NK-92 (cell line): Measurements from ENCODE around the gene ICOS.

Experiments used
- DNase-seq: peaks from one replicate; lab custom pipeline; 2025; ENCODE audit not compliant: unreplicated experiment; lab: John Stamatoyannopoulos, UW

The ICOS gene, protein sequence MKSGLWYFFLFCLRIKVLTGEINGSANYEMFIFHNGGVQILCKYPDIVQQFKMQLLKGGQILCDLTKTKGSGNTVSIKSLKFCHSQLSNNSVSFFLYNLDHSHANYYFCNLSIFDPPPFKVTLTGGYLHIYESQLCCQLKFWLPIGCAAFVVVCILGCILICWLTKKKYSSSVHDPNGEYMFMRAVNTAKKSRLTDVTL

GRCh38 chr2:203936535-203936934 lies at the start of gene ICOS:
Gene ICOS, plus strand, starts transcription at chr2:203936763. Its CDS starts 52 bp downstream, at chr2:203936815.
- no peak for DNase-seq

DNA sequence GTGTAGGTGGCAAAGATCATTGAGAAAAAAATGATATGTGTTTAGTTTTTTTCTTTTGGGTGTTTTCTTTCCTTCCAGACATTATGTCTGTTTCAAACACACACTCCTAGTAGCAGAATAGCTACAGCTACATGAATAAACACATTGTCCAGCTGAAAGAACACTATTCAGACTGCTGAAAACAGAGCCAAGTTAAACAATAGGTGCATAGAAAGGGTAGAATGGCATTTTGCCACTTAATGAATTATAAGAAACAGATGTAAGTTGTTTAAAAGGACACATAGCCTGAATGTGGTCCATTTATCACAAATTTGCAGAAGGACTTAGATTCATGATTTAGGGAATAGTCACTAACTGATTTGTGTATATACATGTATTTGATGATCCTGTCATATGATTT lies 48.9 kb upstream of the ICOS start:
- no peak for DNase-seq

GRCh38 chr2:203889542-203889941 lies 47.0 kb upstream of the ICOS start:
- DNase-seq: no peak

DNA sequence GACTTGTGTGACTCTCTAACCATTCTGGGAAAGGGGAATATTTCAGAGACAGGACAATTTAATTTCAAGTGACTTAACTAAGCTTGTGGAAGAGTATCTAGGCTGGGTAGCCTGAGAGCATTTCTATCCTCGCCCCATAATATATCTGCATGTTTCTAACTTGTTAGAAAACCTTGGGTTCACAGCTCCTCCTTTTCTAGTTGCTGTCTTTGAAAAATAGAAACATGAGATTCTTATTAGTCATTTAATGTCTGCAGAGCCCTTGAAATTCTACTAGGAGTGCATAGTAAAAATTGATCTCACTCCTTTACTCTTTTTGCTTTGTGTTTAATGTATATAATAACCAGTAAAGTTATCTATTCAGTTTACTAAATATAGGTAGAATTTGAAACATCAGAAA lies 46.6 kb upstream of the ICOS start:
- DNase-seq: no peak

DNA sequence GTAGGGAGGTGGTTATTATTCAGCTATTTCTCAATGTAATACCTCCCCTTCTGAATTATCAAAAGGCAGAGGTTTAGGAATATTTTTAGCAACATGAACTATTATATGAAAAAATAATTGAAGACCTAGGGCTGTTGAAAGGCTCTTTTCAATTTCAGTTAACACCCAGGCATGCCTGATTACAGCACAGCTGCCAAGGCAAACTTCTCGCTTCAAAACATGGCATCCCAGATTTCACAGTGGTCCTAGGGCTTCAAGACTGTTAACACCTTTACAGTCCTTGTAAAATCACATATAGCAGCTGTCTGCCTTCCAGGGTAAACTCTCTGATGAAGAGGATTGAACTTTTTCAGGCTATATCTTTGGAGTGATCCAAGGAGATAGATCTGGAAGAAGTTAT lies 45.8 kb upstream of the ICOS start:
- no peak for DNase-seq

GRCh38 chr2:203891474-203891873 lies 45.1 kb upstream of the ICOS start:
- DNase-seq: no peak

DNA sequence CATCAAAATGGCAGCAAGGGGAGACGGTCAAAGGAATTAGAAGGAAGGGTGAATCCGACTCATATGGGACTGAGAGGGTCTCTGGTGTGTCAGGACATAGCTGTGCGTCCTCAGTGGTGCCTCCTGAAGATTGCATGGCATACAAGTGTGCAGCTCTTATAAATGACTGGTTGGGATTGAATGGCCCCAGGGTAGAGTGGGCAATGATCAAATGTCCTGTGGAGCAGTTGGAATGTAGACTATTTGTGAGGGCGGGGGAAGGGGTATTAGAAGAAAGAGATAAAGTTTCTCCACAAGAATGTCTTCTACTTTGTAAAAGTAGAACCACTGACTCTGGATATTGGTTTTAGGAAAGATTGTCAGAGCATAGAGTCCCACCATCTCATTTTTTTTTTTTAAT lies 44.4 kb upstream of the ICOS start:
- DNase-seq: no peak

DNA sequence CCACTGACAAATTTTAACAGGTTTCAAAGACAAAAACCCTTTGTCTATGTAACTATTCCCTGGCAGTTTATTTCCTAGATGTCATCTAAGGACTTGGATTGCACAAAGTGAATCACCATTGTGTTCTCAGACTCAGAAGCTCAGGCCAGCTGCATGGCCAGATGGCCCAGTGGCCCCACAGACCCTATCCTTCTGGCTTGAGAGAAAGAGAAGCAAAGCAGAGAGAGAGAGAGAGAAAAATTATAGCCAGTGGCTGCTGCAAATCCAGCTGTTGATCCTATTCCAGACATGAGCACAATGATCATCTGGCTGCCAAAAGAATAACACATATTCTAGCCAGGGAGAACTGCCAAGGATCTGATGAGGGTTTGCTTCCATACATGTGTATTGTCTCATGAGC lies 43.2 kb upstream of the ICOS start:
- no peak for DNase-seq

DNA sequence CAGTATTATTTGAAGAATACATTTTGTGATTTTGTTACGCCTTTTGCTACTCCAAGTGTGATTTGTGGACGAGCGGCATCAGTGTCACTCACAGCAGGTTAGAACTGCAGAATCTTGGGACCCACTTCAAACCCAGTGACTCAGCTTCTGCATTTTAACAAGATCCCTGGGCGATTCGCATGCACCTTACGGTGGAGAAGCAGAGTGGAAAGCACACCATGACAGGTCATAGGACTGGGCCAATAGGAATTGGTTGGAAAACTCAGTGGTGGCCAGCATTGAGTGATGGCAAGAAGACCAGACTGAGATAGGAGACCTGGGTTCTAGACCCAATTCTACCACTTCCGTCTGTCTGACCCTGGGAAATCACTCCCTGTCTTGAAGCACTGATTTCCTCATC lies 42.7 kb upstream of the ICOS start:
- DNase-seq: no peak

- DNase-seq: no peak
Observed at GRCh38 chr2:203894262-203894661, 42.3 kb upstream of the ICOS start.

DNA sequence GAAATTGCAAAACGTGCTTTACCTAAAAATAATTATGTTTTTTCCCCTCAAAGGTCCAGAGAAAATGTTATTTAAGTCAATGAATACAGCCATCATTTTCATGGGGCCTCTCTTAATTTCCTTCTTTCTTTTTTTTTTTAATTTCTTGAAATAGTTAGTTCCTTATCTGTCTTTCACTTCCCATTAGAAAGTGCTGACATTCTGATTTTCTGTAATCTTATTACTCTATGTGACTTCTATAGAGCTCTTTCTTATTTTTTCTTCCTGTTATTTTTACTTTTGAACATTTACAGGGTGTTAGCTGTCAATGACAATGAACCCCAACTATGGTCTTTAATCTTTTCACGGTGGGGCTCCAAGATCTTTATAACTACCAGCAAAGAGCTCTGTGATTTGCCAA lies 39.0 kb upstream of the ICOS start:
- no peak for DNase-seq

- no peak for DNase-seq
Observed at GRCh38 chr2:203898657-203899056, 37.9 kb upstream of the ICOS start.

DNA sequence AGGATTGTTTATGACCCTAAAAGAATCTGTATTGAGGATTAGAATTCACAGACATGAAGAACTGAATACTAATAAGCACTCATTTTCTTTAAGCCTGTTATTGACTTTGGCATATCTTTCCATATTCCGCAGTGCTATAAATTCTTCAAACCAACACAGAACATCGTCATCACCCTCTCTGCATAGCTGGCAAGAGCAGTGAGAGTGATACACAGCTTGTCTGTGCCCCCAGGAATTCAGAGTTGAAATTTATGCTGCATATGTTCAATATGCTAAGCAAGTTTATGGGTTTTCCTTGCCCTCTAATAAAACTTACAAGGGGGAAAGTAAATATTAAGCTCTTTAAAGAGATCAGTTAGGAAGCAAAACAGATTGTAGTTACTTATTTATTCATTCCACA lies 36.3 kb upstream of the ICOS start:
- no peak for DNase-seq

- no peak for DNase-seq
Observed at GRCh38 chr2:203904022-203904421, 32.5 kb upstream of the ICOS start.

- no peak for DNase-seq
Observed at GRCh38 chr2:203905656-203906055, 30.9 kb upstream of the ICOS start.

DNA sequence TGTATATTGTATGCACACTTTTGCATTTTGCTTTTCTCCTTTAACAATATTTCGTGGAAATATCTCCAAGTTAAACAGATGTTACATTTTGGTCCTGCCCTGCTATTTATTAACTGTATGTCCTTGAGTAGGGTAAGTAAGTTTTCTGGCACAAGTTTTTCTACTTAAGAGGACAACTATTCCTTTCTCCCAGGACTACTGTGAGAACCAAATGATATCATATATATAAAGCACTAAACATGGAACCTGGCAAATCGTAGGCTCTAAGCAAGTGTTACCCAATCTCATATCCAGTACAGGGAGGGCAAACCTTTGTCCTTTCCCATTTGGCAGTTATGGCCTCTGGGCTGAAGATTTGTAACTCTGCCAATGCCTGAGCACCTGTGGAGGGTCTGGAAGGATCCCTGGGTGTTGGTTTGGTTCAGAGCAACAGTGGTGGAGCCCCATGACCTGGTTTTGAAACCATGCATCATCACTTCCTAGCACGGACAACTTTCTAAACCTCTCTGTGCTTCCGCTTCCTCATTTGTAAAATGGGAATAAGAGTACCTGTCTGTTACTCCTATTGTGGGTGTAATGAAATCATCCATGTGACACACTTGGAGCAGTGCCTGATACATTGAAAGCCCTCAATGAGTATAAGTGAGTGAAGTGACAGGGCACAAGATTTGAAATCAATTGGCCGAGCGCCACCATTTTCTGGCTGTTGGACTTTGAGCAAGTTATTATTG lies 28.3 kb upstream of the ICOS start:
- no peak for DNase-seq

DNA sequence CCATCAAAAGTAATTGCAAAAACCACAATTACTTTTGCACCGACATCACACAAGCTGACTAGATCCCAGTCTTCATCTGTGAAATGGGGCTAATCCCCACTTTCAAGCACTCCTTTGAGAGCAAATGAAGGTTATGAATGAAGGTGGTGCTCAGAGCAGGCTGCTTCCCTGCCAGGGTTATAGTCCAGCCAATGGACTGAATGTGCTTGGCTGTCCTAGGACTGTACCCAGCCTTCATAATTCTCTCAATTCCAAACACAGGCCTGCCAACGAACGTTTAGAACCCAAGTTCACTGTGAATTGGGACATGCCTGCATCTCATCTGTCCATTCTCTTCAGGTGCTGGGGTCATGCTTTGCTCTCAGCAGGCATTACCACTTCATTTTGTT lies 27.8 kb upstream of the ICOS start:
- no peak for DNase-seq

DNA sequence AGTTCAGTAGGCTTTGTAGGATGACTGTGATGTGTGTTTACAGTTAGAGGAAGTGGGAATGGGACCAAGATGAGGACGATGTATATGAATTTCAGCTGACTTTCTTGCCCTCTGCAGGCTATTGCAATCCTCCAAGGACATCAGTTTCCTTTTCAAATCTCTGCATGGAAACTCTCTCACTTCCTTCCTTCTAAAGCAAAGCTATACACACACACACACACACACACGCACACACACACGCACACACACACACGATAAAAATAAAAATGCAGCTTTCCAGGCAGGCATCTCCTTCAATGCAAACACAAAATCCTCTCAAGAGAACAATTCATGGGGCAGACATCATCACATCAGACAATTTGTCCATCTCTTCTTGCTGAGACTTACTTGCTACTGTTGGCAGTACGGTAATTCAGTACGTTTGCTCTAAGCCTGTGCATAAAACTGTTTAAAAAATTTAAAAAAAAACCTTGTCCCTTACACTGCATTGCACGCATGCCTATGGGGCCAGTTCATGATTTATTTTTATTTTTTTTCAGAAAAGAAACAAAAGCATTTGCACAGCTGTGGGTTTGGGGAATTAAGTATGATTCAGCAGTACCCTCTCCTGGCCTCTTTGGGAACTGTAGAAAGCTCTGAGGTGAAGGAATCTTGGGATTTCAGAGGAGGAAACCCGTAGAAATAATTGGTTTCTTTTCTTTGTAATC lies 27.1 kb upstream of the ICOS start:
- DNase-seq: no peak

DNA sequence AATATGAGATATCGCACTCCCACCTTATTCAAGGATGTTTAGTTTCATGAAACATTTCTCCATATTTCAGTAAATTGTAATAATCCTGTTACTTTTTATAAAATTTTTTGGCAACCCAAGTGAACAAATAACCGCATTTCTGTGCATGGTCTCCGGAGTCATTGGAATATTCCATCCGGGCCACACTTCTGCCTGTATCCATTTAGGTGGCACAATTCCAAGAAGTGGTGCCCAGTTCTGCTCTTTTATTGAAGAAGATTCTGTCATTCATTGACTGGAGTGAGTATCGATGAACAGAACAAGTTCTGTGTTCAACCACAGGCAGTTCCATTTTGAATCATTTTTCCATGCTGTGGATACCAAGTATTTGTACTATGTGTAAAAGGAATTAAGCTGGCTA lies 26.6 kb upstream of the ICOS start:
- DNase-seq: no peak

DNA sequence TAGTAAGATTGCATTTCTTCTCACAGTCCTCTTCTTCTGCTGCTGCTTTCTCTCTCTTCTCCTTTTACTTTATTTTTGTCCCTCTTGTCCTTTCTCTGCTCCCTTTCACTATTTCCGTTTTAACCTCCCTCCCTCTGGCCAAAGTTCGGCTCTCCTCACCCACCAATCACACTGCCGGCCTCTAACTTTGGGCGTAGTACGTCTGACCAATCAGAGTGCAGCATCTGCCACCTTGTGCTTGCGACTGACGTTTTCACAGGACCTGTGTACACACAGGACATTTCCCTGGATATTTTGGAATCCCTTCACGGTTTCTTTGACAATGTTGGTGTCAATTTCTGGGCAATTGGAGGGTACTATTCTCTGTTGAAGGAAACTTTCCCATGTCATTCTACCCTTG lies 22.6 kb upstream of the ICOS start:
- no peak for DNase-seq

- no peak for DNase-seq
Observed at GRCh38 chr2:203914546-203915182, 21.9 kb upstream of the ICOS start.

DNA sequence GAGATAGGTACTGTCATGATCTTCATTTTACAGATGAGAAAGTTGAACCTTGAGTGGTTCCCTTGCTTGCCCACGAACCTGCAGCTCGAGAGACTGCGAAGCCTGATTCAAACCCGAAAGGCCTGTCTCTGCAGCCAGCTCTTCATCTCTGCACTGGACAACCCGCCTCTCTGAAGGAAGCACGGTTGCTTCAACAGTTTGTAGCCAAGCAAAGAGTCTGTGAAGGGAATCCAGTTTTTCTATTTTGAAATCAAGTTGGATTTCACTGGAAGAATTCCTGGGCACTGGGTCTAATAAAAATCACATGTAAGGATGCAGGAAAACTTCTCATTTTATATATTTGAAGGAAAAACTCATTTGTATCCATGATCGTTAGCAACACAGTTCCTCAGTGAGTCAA lies 21.3 kb upstream of the ICOS start:
- no peak for DNase-seq
